Skeletal muscle satellite cell (primary cell): ENCODE results near the gene YARS1.
"Not testable (repeated sequence)": the region's sequence is repeated elsewhere in the genome, so short reads cannot be mapped to it uniquely, and the experiment has no call there.

ENCODE experiments used
- H3K27me3 ChIP-seq: 2 replicates; pipeline ENCODE4 v1.7.0; 2013; ENCODE audit warnings: low read length; ENCODE audit not compliant: control insufficient read depth, insufficient read depth
- H3K36me3 ChIP-seq: 2 replicates; pipeline ENCODE4 v1.7.0; 2013; ENCODE audit warnings: mild to moderate bottlenecking, control low read depth, low read length; ENCODE audit not compliant: insufficient read depth
- H3K4me1 ChIP-seq: 2 replicates; pipeline ENCODE4 v1.7.0; 2013; ENCODE audit warnings: low read length; ENCODE audit not compliant: control insufficient read depth, insufficient read depth
- H3K4me2 ChIP-seq: 2 replicates; pipeline ENCODE4 v1.7.0; 2013; ENCODE audit warnings: mild to moderate bottlenecking, low read length
- H3K4me3 ChIP-seq: 2 replicates; pipeline ENCODE4 v1.7.0; 2013; ENCODE audit warnings: low read length
- H3K9ac ChIP-seq: 2 replicates; pipeline ENCODE4 v1.7.0; 2013; ENCODE audit warnings: mild to moderate bottlenecking, low read depth, low read length, moderate library complexity
- H3K9me3 ChIP-seq: replicated peaks from 2 replicates; pipeline ENCODE4 v1.7.0; 2013; ENCODE audit warnings: mild to moderate bottlenecking, control low read depth, low read length

YARS1 gene

DNA sequence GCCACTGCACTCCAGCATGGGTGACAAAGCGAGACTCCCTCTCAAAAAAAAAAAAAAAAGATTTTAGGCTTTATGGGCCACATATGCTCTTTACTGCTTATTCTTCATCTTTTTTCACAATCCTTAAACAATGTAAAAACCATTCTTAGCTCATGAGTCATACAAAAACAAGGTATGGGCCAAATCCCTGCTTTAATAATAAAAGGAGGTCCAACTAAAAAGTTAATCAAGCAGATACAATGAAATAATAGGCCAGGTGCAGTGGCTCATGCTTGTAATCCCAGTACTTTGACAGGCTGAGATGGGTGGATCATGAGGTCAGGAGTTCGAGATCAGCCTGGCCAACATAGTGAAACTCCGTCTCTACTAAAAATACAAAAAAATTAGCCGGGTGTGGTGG is 21.4 kb downstream of the YARS1 start:
- not testable (repeated sequence) for H3K4me2 ChIP-seq, H3K9me3 ChIP-seq, H3K27me3 ChIP-seq, H3K4me3 ChIP-seq, H3K9ac ChIP-seq
- Histone ChIP-seq H3K4me1 (peaks cover 35% of the 10 kb centered on the region), H3K36me3 (peaks cover 35% of the 10 kb centered on the region)

DNA sequence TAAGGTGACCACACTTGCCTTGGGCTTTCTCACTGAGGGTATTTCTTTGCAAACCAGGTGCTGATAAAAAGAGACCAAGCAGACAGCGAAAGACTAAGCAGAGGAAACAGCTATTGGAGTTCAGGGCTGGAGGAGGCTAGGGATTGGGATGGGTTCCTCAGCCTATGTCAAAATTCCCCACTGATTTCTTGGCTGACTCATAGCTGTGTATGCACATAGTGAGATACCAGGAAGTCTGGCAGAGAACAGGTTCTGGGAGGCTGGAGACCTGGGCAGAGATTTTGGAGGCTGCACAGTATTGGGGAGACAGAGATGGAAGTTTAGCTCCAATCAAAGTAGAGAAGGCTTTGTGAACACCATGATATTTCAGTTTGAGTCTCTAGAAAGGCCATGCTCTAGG is 25.3 kb downstream of the YARS1 start:
- peaks cover 25% of the 10 kb centered on the region for H3K4me1 ChIP-seq
- no peak overlapping the region for H3K9ac ChIP-seq
- peaks cover 48% of the 10 kb centered on the region for H3K36me3 ChIP-seq
- no peaks in the 10 kb centered on the region for H3K27me3 ChIP-seq
- H3K9me3 ChIP-seq: no peaks in the 10 kb centered on the region
- H3K4me2 ChIP-seq: no peak overlapping the region
- no peak overlapping the region for H3K4me3 ChIP-seq

DNA sequence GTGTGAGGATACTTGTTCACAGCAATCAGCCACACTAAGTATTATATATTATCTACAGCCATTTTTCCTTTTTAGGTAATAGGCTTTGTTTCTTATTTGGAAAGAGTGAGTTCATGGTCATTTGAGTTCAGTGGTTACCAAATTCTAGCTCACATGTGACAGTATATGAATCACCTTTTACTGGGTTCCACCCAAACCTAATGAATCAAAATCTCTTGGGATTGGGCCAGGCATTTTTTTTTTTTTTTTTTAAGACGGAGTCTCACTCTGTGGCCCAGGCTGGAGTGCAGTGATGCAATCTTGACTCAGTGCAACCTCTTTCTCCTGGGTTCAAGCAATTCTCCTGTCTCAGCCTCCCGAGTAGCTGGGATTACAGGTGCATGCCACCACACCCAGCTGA is 27.8 kb downstream of the YARS1 start:
- H3K9ac ChIP-seq, H3K27me3 ChIP-seq, H3K4me2 ChIP-seq, H3K9me3 ChIP-seq, H3K4me3 ChIP-seq: not testable (repeated sequence)
- Histone ChIP-seq H3K36me3 (peaks cover 58% of the 10 kb centered on the region), H3K4me1 (peaks cover 15% of the 10 kb centered on the region)

DNA sequence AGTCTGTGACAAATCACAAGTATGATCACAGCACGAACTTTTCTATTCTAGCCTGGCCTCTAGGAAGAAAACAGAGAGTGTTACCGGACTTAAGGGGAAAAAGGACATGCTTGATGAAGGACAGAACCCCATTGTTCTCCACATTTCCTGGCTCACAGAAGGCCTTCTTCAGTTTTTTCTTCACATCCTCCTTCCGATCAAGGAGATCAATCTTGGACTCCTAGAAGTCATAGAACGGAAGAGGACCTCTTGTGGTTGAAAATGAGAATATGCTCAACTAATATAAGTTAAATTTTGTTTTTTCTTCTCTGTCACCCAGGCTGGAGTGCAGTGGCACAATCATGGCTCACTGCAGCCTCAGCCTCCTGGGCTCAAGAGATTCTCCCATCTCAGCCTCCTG is 30.3 kb downstream of the YARS1 start:
- Histone ChIP-seq H3K27me3 (no peaks in the 10 kb centered on the region), H3K9ac (no peak overlapping the region), H3K4me2 (no peak overlapping the region), H3K36me3 (peaks cover 59% of the 10 kb centered on the region), H3K4me1 (peaks cover 10% of the 10 kb centered on the region), H3K4me3 (no peak overlapping the region), H3K9me3 (no peaks in the 10 kb centered on the region)

DNA sequence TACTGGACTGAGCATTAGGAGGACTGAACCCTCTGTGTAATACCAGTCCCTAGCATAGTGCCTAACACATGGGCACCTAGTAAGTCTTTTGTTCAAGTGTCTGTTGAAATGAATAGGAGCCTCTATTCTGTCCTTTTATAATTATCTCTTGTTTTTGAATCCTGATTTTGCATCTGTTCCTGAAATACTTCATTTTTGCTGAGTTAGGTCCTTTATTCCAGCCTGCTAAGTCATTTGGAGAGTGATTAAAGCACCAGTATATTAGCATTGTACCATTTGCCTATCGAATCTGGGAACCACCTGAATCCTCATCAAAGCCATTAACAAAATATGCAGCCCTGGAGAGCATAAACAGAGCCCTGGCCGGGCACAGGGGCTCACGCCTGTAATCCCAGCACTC is 32.3 kb downstream of the YARS1 start:
- no peak overlapping the region for H3K9ac ChIP-seq
- no peak overlapping the region for H3K4me3 ChIP-seq
- H3K36me3 ChIP-seq: peaks cover 67% of the 10 kb centered on the region
- H3K9me3 ChIP-seq: no peaks in the 10 kb centered on the region
- H3K4me1 ChIP-seq: peaks cover 8% of the 10 kb centered on the region
- H3K27me3 ChIP-seq: no peaks in the 10 kb centered on the region
- no peak overlapping the region for H3K4me2 ChIP-seq

DNA sequence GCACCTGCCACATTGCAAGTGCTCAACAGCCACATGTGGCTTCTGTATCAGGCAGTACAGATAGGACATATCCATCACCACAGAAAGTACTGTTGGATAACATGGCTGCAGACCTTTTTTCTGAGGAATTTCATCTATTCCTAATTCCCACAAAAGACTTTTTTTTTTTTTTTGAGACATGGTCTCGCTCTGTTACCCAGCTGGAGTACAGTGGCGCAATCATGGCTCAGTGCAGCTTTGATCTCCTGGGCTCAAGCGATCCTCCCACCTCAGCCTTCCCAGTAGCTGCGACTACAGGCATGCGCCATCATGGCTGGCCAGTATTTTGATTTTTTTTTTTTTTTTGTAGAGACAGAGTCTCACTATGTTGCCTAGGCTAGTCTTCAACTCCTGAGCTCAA is 33.3 kb downstream of the YARS1 start:
- H3K9me3 ChIP-seq: no peaks in the 10 kb centered on the region
- no peak overlapping the region for H3K4me3 ChIP-seq
- no peak overlapping the region for H3K4me2 ChIP-seq
- no peaks in the 10 kb centered on the region for H3K27me3 ChIP-seq
- H3K36me3 ChIP-seq: peaks cover 73% of the 10 kb centered on the region
- no peak overlapping the region for H3K9ac ChIP-seq
- peaks cover 4% of the 10 kb centered on the region for H3K4me1 ChIP-seq

DNA sequence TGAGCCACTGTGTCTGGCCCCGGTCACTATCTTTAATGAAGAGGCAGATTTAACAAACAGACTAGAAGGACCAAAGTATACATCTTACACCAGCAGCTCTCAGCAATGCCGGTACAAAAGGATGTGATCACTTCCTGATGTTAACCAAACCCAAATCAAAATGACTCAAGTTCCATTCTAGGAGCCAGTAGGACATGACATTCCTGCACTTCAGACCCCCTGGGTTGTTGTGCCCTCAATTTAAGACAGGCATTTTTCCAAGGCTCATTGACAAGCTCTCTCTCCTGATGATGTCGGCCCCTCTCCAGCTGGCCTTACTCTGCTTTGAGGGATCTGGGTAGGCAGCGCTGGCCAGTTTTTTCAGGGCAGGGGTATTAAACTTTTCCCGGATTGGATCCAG is 35.1 kb downstream of the YARS1 start:
- H3K4me2 ChIP-seq: no peak overlapping the region
- no peak overlapping the region for H3K4me3 ChIP-seq
- no peak overlapping the region for H3K9ac ChIP-seq
- H3K27me3 ChIP-seq: no peaks in the 10 kb centered on the region
- H3K36me3 ChIP-seq: peaks cover 71% of the 10 kb centered on the region
- no peaks in the 10 kb centered on the region for H3K9me3 ChIP-seq
- no peaks in the 10 kb centered on the region for H3K4me1 ChIP-seq

DNA sequence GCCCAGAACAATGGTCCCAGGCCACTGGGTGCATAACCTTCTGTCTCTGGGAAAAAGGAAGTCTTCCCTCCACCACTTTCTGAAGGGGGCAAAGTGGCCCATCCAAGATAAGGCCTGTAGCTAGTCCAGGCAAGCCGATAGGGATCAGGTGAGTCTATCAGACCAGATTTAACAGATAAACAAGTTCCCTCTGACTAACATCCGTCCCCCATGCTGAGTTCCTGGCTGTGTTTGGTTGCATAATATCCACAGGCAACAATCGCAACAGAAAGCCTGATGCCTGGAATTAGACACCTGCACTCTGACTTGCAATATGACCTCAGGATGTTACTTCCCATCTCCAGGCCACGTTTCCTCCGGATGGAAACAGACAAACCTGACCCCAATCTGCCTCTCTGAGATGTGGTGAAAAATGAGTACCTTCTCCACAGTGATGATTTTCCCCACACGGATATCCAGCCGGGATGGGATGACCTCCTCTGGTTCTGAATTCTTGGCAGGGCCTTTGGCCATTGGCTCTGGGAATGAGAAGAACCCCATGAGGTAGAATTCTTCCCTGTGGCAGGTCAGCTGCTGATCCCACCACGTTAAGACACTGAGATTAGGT is 36.4 kb downstream of the YARS1 start:
- no peaks in the 10 kb centered on the region for H3K9me3 ChIP-seq
- H3K36me3 ChIP-seq: peaks cover 62% of the 10 kb centered on the region
- no peaks in the 10 kb centered on the region for H3K27me3 ChIP-seq
- no peak overlapping the region for H3K4me3 ChIP-seq
- H3K9ac ChIP-seq: no peak overlapping the region
- H3K4me2 ChIP-seq: no peak overlapping the region
- peaks cover 2% of the 10 kb centered on the region for H3K4me1 ChIP-seq

DNA sequence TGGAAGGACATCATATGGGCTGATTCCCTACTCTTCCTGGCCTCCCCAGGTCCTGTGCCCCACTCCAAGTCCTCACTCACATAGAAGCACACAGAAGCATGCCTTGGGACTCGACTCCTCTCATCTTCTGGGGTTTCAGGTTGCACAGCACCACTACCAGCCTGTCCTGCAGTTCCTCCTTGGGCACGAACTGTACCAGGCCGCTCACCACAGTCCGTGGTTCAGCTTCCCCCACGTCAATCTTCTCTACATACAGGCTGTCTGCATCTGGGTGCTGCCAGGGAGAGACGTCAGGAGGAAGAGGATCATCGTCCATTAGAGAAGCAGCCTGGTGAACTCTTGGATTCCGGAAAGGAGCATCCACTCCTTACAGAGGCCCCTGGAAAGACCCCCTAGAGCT is 37.2 kb downstream of the YARS1 start:
- H3K27me3 ChIP-seq: no peaks in the 10 kb centered on the region
- H3K4me1 ChIP-seq: peaks cover 10% of the 10 kb centered on the region
- H3K36me3 ChIP-seq: peaks cover 69% of the 10 kb centered on the region
- no peaks in the 10 kb centered on the region for H3K9me3 ChIP-seq
- no peak overlapping the region for H3K9ac ChIP-seq
- no peak overlapping the region for H3K4me2 ChIP-seq
- H3K4me3 ChIP-seq: no peak overlapping the region

DNA sequence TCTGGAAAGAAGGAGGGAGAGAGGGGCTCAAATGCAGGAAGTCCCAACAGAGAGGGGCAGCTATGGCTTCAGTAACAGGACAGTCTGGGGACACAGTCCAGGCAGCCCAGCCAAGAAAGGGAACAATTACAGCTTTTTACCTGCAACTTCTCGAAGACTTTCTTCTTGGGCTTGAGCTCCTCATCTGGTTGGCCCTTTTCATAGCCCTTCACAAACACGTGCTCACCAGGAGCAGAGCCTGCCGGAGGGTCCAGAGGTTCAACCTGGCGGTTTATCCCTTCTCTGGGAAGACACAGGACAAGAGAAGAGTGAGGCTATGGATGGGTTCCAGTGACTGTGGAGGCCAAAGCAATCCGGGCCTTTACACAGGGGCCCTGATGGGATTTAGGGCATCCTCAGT is 37.9 kb downstream of the YARS1 start:
- Histone ChIP-seq H3K4me3 (no peak overlapping the region), H3K9me3 (no peaks in the 10 kb centered on the region), H3K4me1 (peaks cover 12% of the 10 kb centered on the region), H3K36me3 (peaks cover 72% of the 10 kb centered on the region), H3K4me2 (no peak overlapping the region), H3K27me3 (no peaks in the 10 kb centered on the region), H3K9ac (no peak overlapping the region)

DNA sequence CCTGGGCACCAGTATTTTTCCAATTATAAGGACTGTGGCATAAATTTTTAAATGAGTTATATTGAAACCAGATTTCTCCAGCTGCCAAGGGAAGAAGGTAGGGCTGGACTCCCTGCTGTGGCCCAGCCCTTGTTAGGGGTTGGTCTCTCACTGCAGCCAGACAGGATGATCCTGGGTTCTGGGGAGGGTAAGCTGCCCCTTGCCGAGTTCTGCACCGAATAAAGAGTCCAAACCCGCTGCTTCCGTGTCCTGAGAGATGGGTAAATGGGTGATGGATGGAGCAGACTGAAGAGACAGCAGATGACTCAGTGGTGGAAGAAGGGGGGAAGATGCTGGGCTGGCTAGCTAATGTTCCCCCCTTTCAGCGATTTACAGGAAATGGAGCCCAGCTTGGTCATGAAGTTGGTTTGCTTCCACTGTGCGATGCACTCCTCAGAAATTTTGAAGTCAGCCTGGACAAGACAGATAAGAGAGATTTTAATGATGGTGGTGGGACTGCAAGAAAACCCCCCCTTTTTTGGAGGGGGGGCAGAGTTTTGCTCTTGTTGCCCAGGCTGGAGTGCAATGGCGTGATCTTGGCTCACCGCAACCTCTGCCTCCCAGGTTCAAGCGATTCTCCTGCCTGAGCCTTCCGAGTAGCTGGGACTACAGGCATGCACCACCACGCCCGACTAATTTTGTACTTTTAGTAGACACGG is 41.4 kb downstream of the YARS1 start:
- Histone ChIP-seq H3K27me3 (no peaks in the 10 kb centered on the region), H3K36me3 (peaks cover 52% of the 10 kb centered on the region), H3K4me3 (no peak overlapping the region)

DNA sequence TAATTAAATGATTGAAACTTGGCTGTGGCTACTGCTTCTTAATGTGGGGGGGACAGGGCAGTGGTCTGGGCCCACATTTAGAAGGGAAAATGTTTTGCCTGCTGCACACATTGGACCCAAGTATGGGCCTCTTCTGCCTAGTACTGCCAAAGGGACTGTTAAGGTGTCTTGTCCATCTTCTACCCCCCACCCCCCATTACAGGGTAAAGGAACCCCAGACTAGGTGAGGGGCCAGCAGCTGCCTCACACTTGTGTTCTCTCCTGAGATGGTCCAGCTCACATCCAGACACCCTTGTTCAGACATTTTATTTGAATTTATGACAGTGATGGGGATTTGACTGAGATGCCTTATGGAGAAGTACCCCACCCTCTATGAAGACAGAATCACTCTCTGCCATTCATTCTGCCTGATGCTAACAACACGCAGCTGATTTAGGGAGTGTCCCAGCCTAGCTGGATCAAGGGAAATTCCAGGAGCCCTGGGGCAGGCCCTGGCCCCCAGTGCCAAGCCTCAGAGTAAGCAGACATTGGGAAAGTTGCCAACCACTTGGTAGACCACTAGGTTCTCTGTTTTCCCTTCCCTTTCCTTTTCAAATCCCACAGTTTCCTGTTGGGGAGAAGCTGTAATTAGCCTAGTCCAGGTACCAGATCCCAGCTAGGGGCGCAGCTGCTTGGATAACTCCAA is 42.1 kb downstream of the YARS1 start:
- H3K4me1 ChIP-seq: peaks cover 12% of the 10 kb centered on the region
- no peak overlapping the region for H3K4me3 ChIP-seq
- no peaks in the 10 kb centered on the region for H3K27me3 ChIP-seq
- no peak overlapping the region for H3K9ac ChIP-seq
- H3K4me2 ChIP-seq: no peak overlapping the region
- H3K36me3 ChIP-seq: peaks cover 46% of the 10 kb centered on the region
- H3K9me3 ChIP-seq: no peaks in the 10 kb centered on the region

More for the DNA sequence above, 41.4 kb downstream of the YARS1 start:
- peaks cover 12% of the 10 kb centered on the region for H3K4me1 ChIP-seq
- no peak overlapping the region for H3K9ac ChIP-seq
- no peak overlapping the region for H3K4me2 ChIP-seq
- H3K9me3 ChIP-seq: no peaks in the 10 kb centered on the region
